ENCODE results near the gene PROM2. TPM values are rescaled to one million over a fixed set of nuclear protein-coding genes. Genes with fewer than 3 reads are reported as not detected.

The PROM2 gene
- total and polyA plus RNA-seq, 7 donors = 0.18 to 1.4 (median 0.82) TPM

- no peak overlapping the region for H3K27ac ChIP-seq
- WGBS, 3 donors = 26 to 47% (median 44%) methylated on average over 3 of the region's 3 CpGs
Measured at GRCh38 chr2:95282458-95282857, 8.2 kb downstream of the PROM2 start.

GRCh38 chr2:95283562-95283961 is 9.3 kb downstream of the PROM2 start:
- 90 to 94% (median 91%) methylated on average over 4 of the region's 4 CpGs for WGBS, 3 donors
- ATAC-seq (no peak), DNase-seq (no peak)
- Histone ChIP-seq H3K9me3 (no peaks in the 10 kb centered on the region), H3K27me3 (ENCODE audit: insufficient read depth in 3 of 3, low read length in 2 of 3) (no peaks in the 10 kb centered on the region), H3K4me3 (no peak overlapping the region), H3K27ac (no peak overlapping the region), H3K4me1 (no peaks in the 10 kb centered on the region), H3K36me3 (ENCODE audit: insufficient read depth in 1 of 2, low read depth in 1 of 2) (no peaks in the 10 kb centered on the region)
- no peak for TF ChIP-seq CTCF (IDR thresholded peaks at IDR 0.05)
- intact Hi-C loops (cut with DNase I) = no loop called here

More at GRCh38 chr2:95282458-95282857, 8.2 kb downstream of the PROM2 start:
- no peak overlapping the region for H3K4me3 ChIP-seq
- no peaks in the 10 kb centered on the region for H3K36me3 ChIP-seq (ENCODE audit: insufficient read depth in 1 of 2, low read depth in 1 of 2)
- TF ChIP-seq CTCF (IDR thresholded peaks at IDR 0.05) = no peak
- intact Hi-C loops (cut with DNase I) = no loop called here
- no peaks in the 10 kb centered on the region for H3K9me3 ChIP-seq
- no peaks in the 10 kb centered on the region for H3K4me1 ChIP-seq
- ATAC-seq (no peak), DNase-seq (no peak)
- no peaks in the 10 kb centered on the region for H3K27me3 ChIP-seq (ENCODE audit: insufficient read depth in 3 of 3, low read length in 2 of 3)

- Histone ChIP-seq H3K9me3 (no peaks in the 10 kb centered on the region), H3K4me3 (no peak overlapping the region), H3K36me3 (ENCODE audit: insufficient read depth in 1 of 2, low read depth in 1 of 2) (no peaks in the 10 kb centered on the region), H3K27me3 (ENCODE audit: insufficient read depth in 3 of 3, low read length in 2 of 3) (no peaks in the 10 kb centered on the region), H3K4me1 (no peaks in the 10 kb centered on the region), H3K27ac (no peak overlapping the region)
- TF ChIP-seq CTCF (IDR thresholded peaks at IDR 0.05) = no peak
- ATAC-seq (no peak), DNase-seq (no peak)
- 89 to 92% (median 92%) methylated on average over 13 of the region's 13 CpGs for WGBS, 3 donors
- intact Hi-C loops (cut with DNase I) = no loop called here
Measured at GRCh38 chr2:95284886-95285541, 10.8 kb downstream of the PROM2 start.

DNA sequence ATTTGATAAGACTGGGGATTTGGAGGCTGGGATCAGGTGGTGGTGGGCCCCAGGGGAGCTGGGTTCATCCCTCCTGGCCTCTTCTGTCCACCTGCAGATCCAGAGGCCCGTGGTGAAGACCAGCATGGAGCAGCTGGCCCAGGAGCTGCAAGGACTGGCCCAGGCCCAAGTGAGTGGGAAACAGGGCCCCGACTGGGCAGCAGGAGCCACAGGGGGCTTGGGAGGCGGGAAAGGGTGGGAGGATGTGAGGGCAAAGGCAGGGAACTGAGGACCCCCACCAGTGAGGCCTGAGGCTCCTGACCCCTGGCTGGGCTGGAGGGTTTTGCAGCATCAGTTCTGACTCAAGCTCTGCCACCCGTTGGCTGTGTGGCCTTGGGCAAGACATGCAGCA is 11.3 kb downstream of the PROM2 start:
- peaks cover 0 to 3% (median 0%) of the 10 kb centered on the region in 3 donors for H3K27me3 ChIP-seq (ENCODE audit: insufficient read depth in 3 of 3, low read length in 2 of 3)
- no peaks in the 10 kb centered on the region for H3K4me1 ChIP-seq
- H3K9me3 ChIP-seq = no peaks in the 10 kb centered on the region
- no peak for TF ChIP-seq CTCF (IDR thresholded peaks at IDR 0.05)
- ATAC-seq (no peak), DNase-seq (no peak)
- no peaks in the 10 kb centered on the region for H3K36me3 ChIP-seq (ENCODE audit: insufficient read depth in 1 of 2, low read depth in 1 of 2)
- intact Hi-C loops (cut with DNase I) = no loop called here
- 57 to 63% (median 59%) methylated on average over 4 of the region's 4 CpGs for WGBS, 3 donors
- H3K27ac ChIP-seq = no peak overlapping the region
- no peak overlapping the region for H3K4me3 ChIP-seq

- intact Hi-C loops (cut with DNase I) = no loop called here
- Histone ChIP-seq H3K9me3 (peaks cover 8% of the 10 kb centered on the region), H3K27ac (no peak overlapping the region), H3K27me3 (ENCODE audit: insufficient read depth in 3 of 3, low read length in 2 of 3) (peaks cover 0 to 3% (median 0%) of the 10 kb centered on the region in 3 donors), H3K4me1 (no peaks in the 10 kb centered on the region), H3K4me3 (no peak overlapping the region), H3K36me3 (ENCODE audit: insufficient read depth in 1 of 2, low read depth in 1 of 2) (no peaks in the 10 kb centered on the region)
- no peak for TF ChIP-seq CTCF (IDR thresholded peaks at IDR 0.05)
- ATAC-seq (no peak), DNase-seq (no peak)
- WGBS, 3 donors = 78 to 83% (median 80%) methylated on average over 8 of the region's 8 CpGs
Measured at GRCh38 chr2:95287336-95287735, 13.1 kb downstream of the PROM2 start.

Measured in psoas muscle (tissue), 8 donors.